ENCODE data around the gene LYZL4. TPM values are rescaled to one million over a fixed set of nuclear protein-coding genes. Genes with fewer than 3 reads are reported as not detected.

LYZL4 gene
- total and polyA plus RNA-seq, 9 donors = not detected

GRCh38 chr3:42432485-42432884, 22.1 kb upstream of the LYZL4 start:
- WGBS, 3 donors = 90 to 91% (median 90%) methylated on average over 2 of the region's 2 CpGs
- no peak for DNase-seq
- intact Hi-C loops (cut with DNase I) = no loop called here

GRCh38 chr3:42430781-42431532, 20.5 kb upstream of the LYZL4 start:
- Histone ChIP-seq H3K4me1 (ENCODE audit: insufficient read depth) (no peaks in the 10 kb centered on the region), H3K27ac (no peak overlapping the region), H3K27me3 (no peaks in the 10 kb centered on the region), H3K4me3 (no peak overlapping the region), H3K36me3 (no peaks in the 10 kb centered on the region), H3K9me3 (no peaks in the 10 kb centered on the region)
- TF ChIP-seq POLR2A (IDR thresholded peaks at IDR 0.05) (no peak), EP300 (IDR thresholded peaks at IDR 0.05) (no peak)
- TF ChIP-seq, protein P1, sequence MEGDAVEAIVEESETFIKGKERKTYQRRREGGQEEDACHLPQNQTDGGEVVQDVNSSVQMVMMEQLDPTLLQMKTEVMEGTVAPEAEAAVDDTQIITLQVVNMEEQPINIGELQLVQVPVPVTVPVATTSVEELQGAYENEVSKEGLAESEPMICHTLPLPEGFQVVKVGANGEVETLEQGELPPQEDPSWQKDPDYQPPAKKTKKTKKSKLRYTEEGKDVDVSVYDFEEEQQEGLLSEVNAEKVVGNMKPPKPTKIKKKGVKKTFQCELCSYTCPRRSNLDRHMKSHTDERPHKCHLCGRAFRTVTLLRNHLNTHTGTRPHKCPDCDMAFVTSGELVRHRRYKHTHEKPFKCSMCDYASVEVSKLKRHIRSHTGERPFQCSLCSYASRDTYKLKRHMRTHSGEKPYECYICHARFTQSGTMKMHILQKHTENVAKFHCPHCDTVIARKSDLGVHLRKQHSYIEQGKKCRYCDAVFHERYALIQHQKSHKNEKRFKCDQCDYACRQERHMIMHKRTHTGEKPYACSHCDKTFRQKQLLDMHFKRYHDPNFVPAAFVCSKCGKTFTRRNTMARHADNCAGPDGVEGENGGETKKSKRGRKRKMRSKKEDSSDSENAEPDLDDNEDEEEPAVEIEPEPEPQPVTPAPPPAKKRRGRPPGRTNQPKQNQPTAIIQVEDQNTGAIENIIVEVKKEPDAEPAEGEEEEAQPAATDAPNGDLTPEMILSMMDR (IDR thresholded peaks at IDR 0.05) = no peak
- DNase-seq = no peak
- intact Hi-C loops (cut with DNase I) = no loop called here
- WGBS, 3 donors = 46 to 61% (median 57%) methylated on average over 7 of the region's 7 CpGs

More at GRCh38 chr3:42432485-42432884, 22.1 kb upstream of the LYZL4 start:
- Histone ChIP-seq H3K4me3 (no peak overlapping the region), H3K27me3 (no peaks in the 10 kb centered on the region), H3K9me3 (no peaks in the 10 kb centered on the region), H3K4me1 (ENCODE audit: insufficient read depth) (no peaks in the 10 kb centered on the region), H3K27ac (no peak overlapping the region), H3K36me3 (no peaks in the 10 kb centered on the region)
- TF ChIP-seq EP300 (IDR thresholded peaks at IDR 0.05) (no peak), POLR2A (IDR thresholded peaks at IDR 0.05) (no peak)
- TF ChIP-seq, protein P1 (IDR thresholded peaks at IDR 0.05) = no peak

- TF ChIP-seq EP300 (IDR thresholded peaks at IDR 0.05) (no peak), POLR2A (IDR thresholded peaks at IDR 0.05) (no peak)
- TF ChIP-seq, protein P1 (IDR thresholded peaks at IDR 0.05) = no peak
- no peaks in the 10 kb centered on the region for H3K9me3 ChIP-seq
- WGBS, 3 donors = 10 to 16% (median 11%) methylated on average over 2 of the region's 2 CpGs
- H3K27ac ChIP-seq = no peak overlapping the region
- no peaks in the 10 kb centered on the region for H3K36me3 ChIP-seq
- DNase-seq = no peak
- no peaks in the 10 kb centered on the region for H3K27me3 ChIP-seq
- H3K4me3 ChIP-seq = no peak overlapping the region
- no peaks in the 10 kb centered on the region for H3K4me1 ChIP-seq (ENCODE audit: insufficient read depth)
- intact Hi-C loops (cut with DNase I) = no loop called here
These were observed 18.4 kb upstream of the LYZL4 start for GRCh38 chr3:42428830-42429229.

DNA sequence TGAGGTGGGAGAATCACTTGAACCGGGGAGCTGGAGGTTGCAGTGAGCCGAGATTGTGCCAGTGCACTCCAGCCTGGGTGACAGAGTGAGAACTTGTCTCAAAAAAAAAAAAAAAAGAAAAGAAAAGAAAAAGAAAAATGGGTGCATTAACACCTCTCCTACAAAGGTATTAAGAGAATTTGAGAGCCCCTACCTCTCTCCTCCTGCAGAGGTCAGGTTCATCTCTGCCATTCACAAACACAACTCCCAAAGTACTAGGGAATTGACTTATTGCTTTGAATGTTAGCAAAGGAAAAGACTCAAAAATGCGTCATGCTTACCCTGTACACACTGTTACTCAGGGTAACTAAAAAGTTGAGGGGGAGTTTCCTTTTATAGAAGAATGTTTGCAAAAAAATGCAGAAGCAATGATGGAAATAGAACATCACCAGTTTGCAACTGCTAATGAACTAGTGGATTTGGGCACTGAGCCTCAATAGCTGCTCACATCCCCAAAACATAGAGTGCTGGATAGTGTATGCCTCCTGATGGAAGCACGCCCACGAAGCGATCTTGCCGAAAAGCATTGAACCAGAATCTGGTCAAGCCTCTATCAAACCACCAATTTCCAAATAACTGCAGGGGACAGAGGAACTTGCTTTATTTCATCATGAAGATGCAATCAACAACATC, 15.5 kb upstream of the LYZL4 start:
- H3K9me3 ChIP-seq = no peaks in the 10 kb centered on the region
- H3K4me3 ChIP-seq = no peak overlapping the region
- H3K4me1 ChIP-seq (ENCODE audit: insufficient read depth) = no peaks in the 10 kb centered on the region
- 69 to 74% (median 71%) methylated on average over 7 of the region's 7 CpGs for WGBS, 3 donors
- H3K36me3 ChIP-seq = no peaks in the 10 kb centered on the region
- H3K27me3 ChIP-seq = no peaks in the 10 kb centered on the region
- TF ChIP-seq POLR2A (IDR thresholded peaks at IDR 0.05) = no peak
- TF ChIP-seq, protein P1 (IDR thresholded peaks at IDR 0.05) = no peak
- no peak for TF ChIP-seq EP300 (IDR thresholded peaks at IDR 0.05)
- no peak overlapping the region for H3K27ac ChIP-seq
- intact Hi-C loops (cut with DNase I) = no loop called here
- DNase-seq = no peak

Data from ovary (tissue), 9 donors.